Measurements from ENCODE around the gene TSFM.

The TSFM gene

GRCh38 chr12:57797933-57798332 is 15.3 kb downstream of the TSFM start:
- Histone ChIP-seq H3K27me3 (no peaks in the 10 kb centered on the region), H3K27ac (no peak overlapping the region), H3K36me3 (peaks cover 49 to 95% (median 72%) of the 10 kb centered on the region in 3 donors), H3K4me1 (no peaks in the 10 kb centered on the region), H3K4me3 (no peak overlapping the region), H3K9me3 (no peaks in the 10 kb centered on the region)
- TF ChIP-seq CTCF (IDR thresholded peaks at IDR 0.05), result no peak
- no peak for DNase-seq
- intact Hi-C loops (cut with DNase I; ENCODE audit: low total_unique reads), result no loop called here

- no peak for TF ChIP-seq CTCF (IDR thresholded peaks at IDR 0.05)
Measured at GRCh38 chr12:57800965-57801364, 18.4 kb downstream of the TSFM start.

GRCh38 chr12:57802607-57803006 is 20.0 kb downstream of the TSFM start:
- H3K4me1 ChIP-seq, result peaks cover 0 to 6% (median 4%) of the 10 kb centered on the region in 4 donors
- no peaks in the 10 kb centered on the region for H3K27me3 ChIP-seq
- H3K27ac ChIP-seq, result no peak overlapping the region
- H3K4me3 ChIP-seq, result no peak overlapping the region
- intact Hi-C loops (cut with DNase I; ENCODE audit: low total_unique reads), result loop anchor here (5.0 kb wide), 1 partner anchor 105 kb away; no protein-coding TSS in a partner anchor
- peaks cover 19 to 75% (median 58%) of the 10 kb centered on the region in 3 donors for H3K36me3 ChIP-seq
- no peaks in the 10 kb centered on the region for H3K9me3 ChIP-seq
- TF ChIP-seq CTCF (IDR thresholded peaks at IDR 0.05), result no peak
- DNase-seq, result no peak

More at GRCh38 chr12:57800965-57801364, 18.4 kb downstream of the TSFM start:
- no peaks in the 10 kb centered on the region for H3K9me3 ChIP-seq
- H3K4me1 ChIP-seq, result peaks cover 0 to 6% (median 4%) of the 10 kb centered on the region in 4 donors
- H3K27ac ChIP-seq, result no peak overlapping the region
- no peaks in the 10 kb centered on the region for H3K27me3 ChIP-seq
- intact Hi-C loops (cut with DNase I; ENCODE audit: low total_unique reads), result loop anchor here (5.0 kb wide), 1 partner anchor 106 kb away; no protein-coding TSS in a partner anchor
- no peak for DNase-seq
- H3K36me3 ChIP-seq, result peaks cover 29 to 76% (median 59%) of the 10 kb centered on the region in 3 donors
- no peak overlapping the region for H3K4me3 ChIP-seq

- DNase-seq, result no peak
- peaks cover 0 to 6% (median 4%) of the 10 kb centered on the region in 4 donors for H3K4me1 ChIP-seq
- peaks cover 19 to 78% (median 63%) of the 10 kb centered on the region in 3 donors for H3K36me3 ChIP-seq
- no peaks in the 10 kb centered on the region for H3K9me3 ChIP-seq
- peak overlapping the region; percentile 23 to 64 for H3K27ac ChIP-seq
- no peak overlapping the region for H3K4me3 ChIP-seq
- peak; percentile 77 to 82 for TF ChIP-seq CTCF (IDR thresholded peaks at IDR 0.05)
- intact Hi-C loops (cut with DNase I; ENCODE audit: low total_unique reads), result loop anchor here (5.0 kb wide), 1 partner anchor 104 kb away; no protein-coding TSS in a partner anchor
- H3K27me3 ChIP-seq, result no peaks in the 10 kb centered on the region
Measured at GRCh38 chr12:57803319-57803893, 20.8 kb downstream of the TSFM start.

GRCh38 chr12:57806677-57807076 is 24.1 kb downstream of the TSFM start:
- Histone ChIP-seq H3K4me3 (no peak overlapping the region), H3K27me3 (no peaks in the 10 kb centered on the region), H3K4me1 (peaks cover 0 to 6% (median 4%) of the 10 kb centered on the region in 4 donors), H3K27ac (no peak overlapping the region), H3K9me3 (no peaks in the 10 kb centered on the region), H3K36me3 (peaks cover 22 to 79% (median 57%) of the 10 kb centered on the region in 3 donors)
- TF ChIP-seq CTCF (IDR thresholded peaks at IDR 0.05), result no peak
- no peak for DNase-seq
- intact Hi-C loops (cut with DNase I; ENCODE audit: low total_unique reads), result no loop called here
